Tibial nerve (tissue), 4 donors: ENCODE results near the gene MYOM1.

ENCODE experiments used
- EP300 ChIP-seq, 2 donors: sonication (generic); formaldehyde crosslinking; IDR thresholded peaks; one replicate each; pipeline ENCODE4 v1.6.1; 2017; ENCODE audit warnings: antibody characterized with exemption in 2 of 2, mild to moderate bottlenecking in 1 of 2
- POLR2A ChIP-seq, 2 donors: fragments of 450-650 bp; IDR thresholded peaks; one replicate each; pipeline ENCODE4 v1.6.1; 2017; ENCODE audit warnings: antibody characterized with exemption in 2 of 2, mild to moderate bottlenecking in 2 of 2, moderate library complexity in 2 of 2
- TF ChIP-seq, protein P1 (sequence below), 5 experiments: fragments of 200-600 bp in 3 of 5; fragments of 450-650 bp in 2 of 5; sonication (generic) in 3 of 5; IDR thresholded peaks; one replicate each; pipeline ENCODE4 v1.5.1; 2016 to 2019; ENCODE audit warnings: antibody characterized with exemption in 5 of 5, mild to moderate bottlenecking in 3 of 5, moderate library complexity in 2 of 5

GRCh38 chr18:3052411-3052758 is 167.4 kb downstream of the MYOM1 start:
- TF ChIP-seq, protein P1, sequence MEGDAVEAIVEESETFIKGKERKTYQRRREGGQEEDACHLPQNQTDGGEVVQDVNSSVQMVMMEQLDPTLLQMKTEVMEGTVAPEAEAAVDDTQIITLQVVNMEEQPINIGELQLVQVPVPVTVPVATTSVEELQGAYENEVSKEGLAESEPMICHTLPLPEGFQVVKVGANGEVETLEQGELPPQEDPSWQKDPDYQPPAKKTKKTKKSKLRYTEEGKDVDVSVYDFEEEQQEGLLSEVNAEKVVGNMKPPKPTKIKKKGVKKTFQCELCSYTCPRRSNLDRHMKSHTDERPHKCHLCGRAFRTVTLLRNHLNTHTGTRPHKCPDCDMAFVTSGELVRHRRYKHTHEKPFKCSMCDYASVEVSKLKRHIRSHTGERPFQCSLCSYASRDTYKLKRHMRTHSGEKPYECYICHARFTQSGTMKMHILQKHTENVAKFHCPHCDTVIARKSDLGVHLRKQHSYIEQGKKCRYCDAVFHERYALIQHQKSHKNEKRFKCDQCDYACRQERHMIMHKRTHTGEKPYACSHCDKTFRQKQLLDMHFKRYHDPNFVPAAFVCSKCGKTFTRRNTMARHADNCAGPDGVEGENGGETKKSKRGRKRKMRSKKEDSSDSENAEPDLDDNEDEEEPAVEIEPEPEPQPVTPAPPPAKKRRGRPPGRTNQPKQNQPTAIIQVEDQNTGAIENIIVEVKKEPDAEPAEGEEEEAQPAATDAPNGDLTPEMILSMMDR (IDR thresholded peaks at IDR 0.05): no peak
- TF ChIP-seq POLR2A (IDR thresholded peaks at IDR 0.05): no peak
- TF ChIP-seq EP300 (IDR thresholded peaks at IDR 0.05): no peak
